Measurements from ENCODE around the gene DNAJC1.

DNA sequence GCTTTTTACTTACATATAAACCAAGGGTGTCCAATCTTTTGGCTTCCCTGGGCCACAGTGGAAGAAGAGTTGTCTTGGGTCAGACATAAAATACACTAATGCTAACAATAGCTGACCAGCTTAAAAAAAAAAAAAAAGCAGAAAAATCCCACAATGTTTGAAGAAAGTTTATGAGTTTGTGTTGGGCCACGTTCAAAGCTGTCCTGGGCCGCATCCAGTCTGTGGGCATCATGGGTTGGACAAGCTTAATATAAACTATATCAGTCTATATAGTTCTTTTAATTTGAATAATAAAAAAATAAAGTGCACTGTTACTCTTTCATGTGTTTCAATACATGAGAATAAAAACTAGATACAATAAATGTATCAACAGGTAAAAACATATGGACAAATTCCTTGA is 179.9 kb downstream of the DNAJC1 start:
- TF ChIP-seq, protein P1, sequence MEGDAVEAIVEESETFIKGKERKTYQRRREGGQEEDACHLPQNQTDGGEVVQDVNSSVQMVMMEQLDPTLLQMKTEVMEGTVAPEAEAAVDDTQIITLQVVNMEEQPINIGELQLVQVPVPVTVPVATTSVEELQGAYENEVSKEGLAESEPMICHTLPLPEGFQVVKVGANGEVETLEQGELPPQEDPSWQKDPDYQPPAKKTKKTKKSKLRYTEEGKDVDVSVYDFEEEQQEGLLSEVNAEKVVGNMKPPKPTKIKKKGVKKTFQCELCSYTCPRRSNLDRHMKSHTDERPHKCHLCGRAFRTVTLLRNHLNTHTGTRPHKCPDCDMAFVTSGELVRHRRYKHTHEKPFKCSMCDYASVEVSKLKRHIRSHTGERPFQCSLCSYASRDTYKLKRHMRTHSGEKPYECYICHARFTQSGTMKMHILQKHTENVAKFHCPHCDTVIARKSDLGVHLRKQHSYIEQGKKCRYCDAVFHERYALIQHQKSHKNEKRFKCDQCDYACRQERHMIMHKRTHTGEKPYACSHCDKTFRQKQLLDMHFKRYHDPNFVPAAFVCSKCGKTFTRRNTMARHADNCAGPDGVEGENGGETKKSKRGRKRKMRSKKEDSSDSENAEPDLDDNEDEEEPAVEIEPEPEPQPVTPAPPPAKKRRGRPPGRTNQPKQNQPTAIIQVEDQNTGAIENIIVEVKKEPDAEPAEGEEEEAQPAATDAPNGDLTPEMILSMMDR (IDR thresholded peaks at IDR 0.05) = no peak
- TF ChIP-seq POLR2A (IDR thresholded peaks at IDR 0.05) = no peak
